Sigmoid colon (tissue), 4 donors: ENCODE data around the gene LTN1.

Source experiments
- EP300 ChIP-seq, 4 donors: sonication (generic); formaldehyde crosslinking; IDR thresholded peaks; one replicate each; pipeline ENCODE4 v1.6.1; 2017; ENCODE audit warnings: antibody characterized with exemption in 4 of 4
- POLR2A ChIP-seq, 2 donors: fragments of 450-650 bp; IDR thresholded peaks; one replicate each; pipeline ENCODE4 v1.6.1; 2016; ENCODE audit warnings: antibody characterized with exemption in 2 of 2, mild to moderate bottlenecking in 2 of 2, moderate library complexity in 2 of 2
- TF ChIP-seq, protein P1 (sequence below), 4 experiments: fragments of 450-650 bp in 3 of 4; fragments of 200-600 bp in 1 of 4; IDR thresholded peaks; one replicate each; pipeline ENCODE4 v1.5.1; 2016 to 2019; ENCODE audit warnings: antibody characterized with exemption in 4 of 4, mild to moderate bottlenecking in 3 of 4, moderate library complexity in 2 of 4

DNA sequence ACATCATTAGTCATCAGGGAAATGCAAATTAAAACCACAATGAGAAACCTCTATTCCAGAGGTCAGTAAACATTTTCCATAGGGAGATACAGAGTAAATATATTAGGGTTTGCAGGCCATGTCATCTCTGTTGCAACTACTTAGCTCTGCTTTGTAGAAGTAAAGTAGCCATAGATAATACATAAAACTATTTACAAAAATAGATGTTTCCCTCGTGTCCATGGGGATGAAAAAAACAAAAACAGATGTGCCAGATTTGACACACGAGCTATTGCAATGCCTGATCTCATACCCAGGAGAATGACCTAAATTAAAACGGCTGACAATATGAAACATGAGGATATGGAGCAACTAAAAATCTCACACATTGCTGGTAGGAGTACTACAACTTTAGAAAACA, 17.3 kb downstream of the LTN1 start:
- TF ChIP-seq EP300 (IDR thresholded peaks at IDR 0.05) (no peak), POLR2A (IDR thresholded peaks at IDR 0.05) (no peak)
- TF ChIP-seq, protein P1, sequence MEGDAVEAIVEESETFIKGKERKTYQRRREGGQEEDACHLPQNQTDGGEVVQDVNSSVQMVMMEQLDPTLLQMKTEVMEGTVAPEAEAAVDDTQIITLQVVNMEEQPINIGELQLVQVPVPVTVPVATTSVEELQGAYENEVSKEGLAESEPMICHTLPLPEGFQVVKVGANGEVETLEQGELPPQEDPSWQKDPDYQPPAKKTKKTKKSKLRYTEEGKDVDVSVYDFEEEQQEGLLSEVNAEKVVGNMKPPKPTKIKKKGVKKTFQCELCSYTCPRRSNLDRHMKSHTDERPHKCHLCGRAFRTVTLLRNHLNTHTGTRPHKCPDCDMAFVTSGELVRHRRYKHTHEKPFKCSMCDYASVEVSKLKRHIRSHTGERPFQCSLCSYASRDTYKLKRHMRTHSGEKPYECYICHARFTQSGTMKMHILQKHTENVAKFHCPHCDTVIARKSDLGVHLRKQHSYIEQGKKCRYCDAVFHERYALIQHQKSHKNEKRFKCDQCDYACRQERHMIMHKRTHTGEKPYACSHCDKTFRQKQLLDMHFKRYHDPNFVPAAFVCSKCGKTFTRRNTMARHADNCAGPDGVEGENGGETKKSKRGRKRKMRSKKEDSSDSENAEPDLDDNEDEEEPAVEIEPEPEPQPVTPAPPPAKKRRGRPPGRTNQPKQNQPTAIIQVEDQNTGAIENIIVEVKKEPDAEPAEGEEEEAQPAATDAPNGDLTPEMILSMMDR (IDR thresholded peaks at IDR 0.05): no peak
